ENCODE data around the gene TMEM81.

GRCh38 chr1:205129447-205130029 is 45.3 kb upstream of the TMEM81 start:
- TF ChIP-seq CTCF (IDR thresholded peaks at IDR 0.05 in 8 of 11, conservative IDR thresholded peaks at IDR 0.05 in 3 of 11) (no peak), POLR2AphosphoS5 (IDR thresholded peaks at IDR 0.05) (no peak), POLR2A (IDR thresholded peaks at IDR 0.05) (no peak)

Measured in spleen (tissue), 7 donors.